Measurements from ENCODE around the gene SRGAP3. TPM values are rescaled to one million over a fixed set of nuclear protein-coding genes. Genes with fewer than 3 reads are reported as not detected.

Gene SRGAP3
- total and polyA plus RNA-seq, 3 donors from 2014 or later: 16.5 to 65.9 (median 58.5) TPM

DNA sequence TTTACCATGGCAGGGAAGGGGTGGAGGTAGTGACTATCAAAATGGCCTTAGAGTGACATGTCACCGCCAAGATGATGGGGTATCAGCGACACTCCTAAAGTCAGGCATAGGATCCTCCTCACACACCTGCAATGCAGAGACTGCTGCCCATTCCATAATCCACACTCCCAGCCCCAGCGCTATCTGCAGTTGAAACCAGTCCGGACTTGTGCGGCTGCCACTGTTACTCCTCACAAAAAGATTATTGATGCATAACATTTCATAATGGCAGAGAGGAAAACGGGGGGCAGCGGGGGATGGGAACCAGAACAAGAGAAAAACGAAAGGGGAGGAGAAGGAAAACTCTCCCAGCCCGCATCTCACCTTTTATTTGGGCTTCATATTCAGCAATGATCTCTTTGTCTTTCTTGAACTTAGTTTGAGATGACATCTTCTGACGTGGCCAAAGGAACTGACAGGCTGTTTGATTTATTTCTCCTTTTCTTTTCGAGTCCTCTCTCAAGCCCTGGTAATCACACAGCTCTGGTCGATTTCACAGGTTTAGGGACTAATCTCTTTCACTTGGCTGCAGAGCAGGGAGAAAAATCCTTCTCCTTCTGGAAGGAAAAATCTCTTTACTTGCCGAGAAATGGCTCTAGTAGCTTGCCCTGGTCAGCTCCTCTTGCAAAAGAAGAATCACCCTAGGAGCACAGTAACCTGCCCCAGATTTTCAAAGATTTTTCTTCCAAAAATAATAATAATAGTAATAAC lies 749 bp downstream of the SRGAP3 start:
- Histone ChIP-seq H3K9me3 (no peaks in the 10 kb centered on the region), H3K27ac (no peak overlapping the region), H3K4me1 (peaks cover 11% of the 10 kb centered on the region), H3K4me3 (peak overlapping the region; percentile 36 to 55), H3K27me3 (no peaks in the 10 kb centered on the region), H3K36me3 (ENCODE audit: low read depth, missing control alignments) (no peaks in the 10 kb centered on the region)
- 20 to 27% methylated on average over 13 of the region's 13 CpGs for WGBS, 2 donors
- DNase-seq: peak; percentile 51
- TF ChIP-seq, protein P1, sequence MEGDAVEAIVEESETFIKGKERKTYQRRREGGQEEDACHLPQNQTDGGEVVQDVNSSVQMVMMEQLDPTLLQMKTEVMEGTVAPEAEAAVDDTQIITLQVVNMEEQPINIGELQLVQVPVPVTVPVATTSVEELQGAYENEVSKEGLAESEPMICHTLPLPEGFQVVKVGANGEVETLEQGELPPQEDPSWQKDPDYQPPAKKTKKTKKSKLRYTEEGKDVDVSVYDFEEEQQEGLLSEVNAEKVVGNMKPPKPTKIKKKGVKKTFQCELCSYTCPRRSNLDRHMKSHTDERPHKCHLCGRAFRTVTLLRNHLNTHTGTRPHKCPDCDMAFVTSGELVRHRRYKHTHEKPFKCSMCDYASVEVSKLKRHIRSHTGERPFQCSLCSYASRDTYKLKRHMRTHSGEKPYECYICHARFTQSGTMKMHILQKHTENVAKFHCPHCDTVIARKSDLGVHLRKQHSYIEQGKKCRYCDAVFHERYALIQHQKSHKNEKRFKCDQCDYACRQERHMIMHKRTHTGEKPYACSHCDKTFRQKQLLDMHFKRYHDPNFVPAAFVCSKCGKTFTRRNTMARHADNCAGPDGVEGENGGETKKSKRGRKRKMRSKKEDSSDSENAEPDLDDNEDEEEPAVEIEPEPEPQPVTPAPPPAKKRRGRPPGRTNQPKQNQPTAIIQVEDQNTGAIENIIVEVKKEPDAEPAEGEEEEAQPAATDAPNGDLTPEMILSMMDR (IDR thresholded peaks at IDR 0.05): no peak
- TF ChIP-seq POLR2A (IDR thresholded peaks at IDR 0.05): no peak
- intact Hi-C loops (cut with DNase I; ENCODE audit: low total_unique reads): no loop called here

DNA sequence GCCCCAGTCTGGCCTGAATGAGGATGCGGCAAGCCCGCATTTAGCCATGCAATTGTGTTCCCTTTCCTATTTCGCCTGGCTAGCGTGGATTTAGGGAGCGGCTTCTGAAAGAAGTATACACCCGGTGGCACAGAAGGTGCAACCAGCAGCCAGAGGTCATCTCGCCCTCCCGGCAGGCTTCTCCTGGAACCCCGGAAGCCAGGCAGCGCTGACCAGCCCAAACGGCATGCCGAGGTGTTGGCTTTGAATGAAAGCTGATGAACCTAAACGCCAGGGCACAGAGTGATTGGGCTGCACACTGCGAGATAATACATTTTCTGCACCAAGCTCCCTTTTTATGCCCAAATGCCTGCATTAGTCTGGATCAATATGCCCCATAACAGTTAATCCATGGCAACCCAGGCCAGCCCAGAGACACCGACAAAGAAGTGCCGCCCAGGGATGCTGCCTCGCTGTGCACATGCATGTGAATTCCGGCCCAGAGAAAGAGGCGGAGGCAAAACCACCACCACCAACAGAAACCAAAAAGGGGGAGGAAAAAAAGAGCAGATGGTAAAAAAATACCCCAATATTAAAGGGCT lies 1.4 kb downstream of the SRGAP3 start:
- intact Hi-C loops (cut with DNase I; ENCODE audit: low total_unique reads): no loop called here
- H3K4me3 ChIP-seq: peak overlapping the region in 1 of 2 donors; percentile 55
- DNase-seq: no peak
- H3K27me3 ChIP-seq: no peaks in the 10 kb centered on the region
- peaks cover 11% of the 10 kb centered on the region for H3K4me1 ChIP-seq
- TF ChIP-seq, protein P1 (IDR thresholded peaks at IDR 0.05): no peak
- TF ChIP-seq POLR2A (IDR thresholded peaks at IDR 0.05): no peak
- no peak overlapping the region for H3K27ac ChIP-seq
- WGBS, 2 donors: 43 to 46% methylated on average over 16 to 19 of the region's 19 CpGs
- no peaks in the 10 kb centered on the region for H3K36me3 ChIP-seq (ENCODE audit: low read depth, missing control alignments)
- no peaks in the 10 kb centered on the region for H3K9me3 ChIP-seq

DNA sequence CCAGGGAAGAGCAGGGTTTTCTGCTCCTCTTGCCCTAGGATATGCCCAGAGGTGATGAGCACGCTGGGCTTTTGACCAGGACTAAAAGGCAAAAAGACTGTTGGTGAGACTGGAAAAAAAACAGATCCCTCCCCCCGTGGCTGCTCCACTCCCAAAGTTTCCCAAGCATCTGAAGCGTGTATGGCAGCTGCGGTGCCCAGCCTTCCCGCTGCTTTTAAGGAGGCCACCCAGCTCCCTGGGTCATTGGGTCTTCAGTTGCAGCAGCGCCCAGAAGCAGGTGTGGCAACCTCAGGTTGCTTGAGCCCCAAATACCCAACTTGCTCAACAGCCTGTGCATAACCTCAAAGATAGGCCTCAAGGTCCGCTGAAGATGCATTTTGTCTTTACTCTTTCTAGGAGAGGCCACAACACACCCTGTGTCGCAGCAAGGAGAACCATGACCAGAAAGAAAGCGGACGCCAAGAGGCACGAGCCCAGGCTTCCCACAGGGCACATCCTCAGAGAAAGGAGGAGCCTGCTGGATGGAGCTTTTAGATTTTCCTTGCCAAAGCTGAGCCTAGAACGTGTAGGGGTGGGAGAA lies 2.0 kb downstream of the SRGAP3 start:
- 56 to 65% methylated on average over 12 of the region's 12 CpGs for WGBS, 2 donors
- peak overlapping the region in 1 of 2 donors; percentile 55 for H3K4me3 ChIP-seq
- no peaks in the 10 kb centered on the region for H3K9me3 ChIP-seq
- no peak for TF ChIP-seq POLR2A (IDR thresholded peaks at IDR 0.05)
- TF ChIP-seq, protein P1 (IDR thresholded peaks at IDR 0.05): no peak
- H3K27ac ChIP-seq: no peak overlapping the region
- no peak for DNase-seq
- H3K27me3 ChIP-seq: no peaks in the 10 kb centered on the region
- H3K36me3 ChIP-seq (ENCODE audit: low read depth, missing control alignments): no peaks in the 10 kb centered on the region
- intact Hi-C loops (cut with DNase I; ENCODE audit: low total_unique reads): no loop called here
- peaks cover 11% of the 10 kb centered on the region for H3K4me1 ChIP-seq

DNA sequence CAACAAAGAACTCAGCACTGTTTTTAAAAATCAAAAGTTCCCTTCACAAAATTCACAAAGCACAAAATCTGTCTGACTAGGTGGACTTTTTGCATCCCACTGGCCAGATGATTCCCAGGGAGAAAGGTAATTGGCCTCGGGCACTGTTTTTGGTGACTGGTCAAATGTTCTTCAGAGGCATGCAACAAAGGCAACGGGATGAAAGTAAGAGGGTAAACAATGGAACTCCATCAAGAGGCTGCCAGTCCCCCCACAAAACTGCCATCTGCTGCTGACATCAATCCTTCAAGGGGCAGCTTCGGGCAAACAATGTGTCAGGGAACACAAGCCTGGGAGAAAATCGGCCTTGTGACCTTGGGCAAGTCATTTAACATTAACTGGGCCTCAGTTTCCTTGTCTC lies 3.3 kb downstream of the SRGAP3 start:
- Histone ChIP-seq H3K9me3 (no peaks in the 10 kb centered on the region), H3K27ac (no peak overlapping the region), H3K36me3 (ENCODE audit: low read depth, missing control alignments) (no peaks in the 10 kb centered on the region), H3K27me3 (no peaks in the 10 kb centered on the region), H3K4me1 (peaks cover 11% of the 10 kb centered on the region), H3K4me3 (no peak overlapping the region)
- intact Hi-C loops (cut with DNase I; ENCODE audit: low total_unique reads): no loop called here
- TF ChIP-seq, protein P1 (IDR thresholded peaks at IDR 0.05): no peak
- TF ChIP-seq POLR2A (IDR thresholded peaks at IDR 0.05): no peak
- DNase-seq: no peak
- 76 to 85% methylated on average over 4 of the region's 4 CpGs for WGBS, 2 donors

Data from testis (tissue), 3 donors.